Activated gamma-delta T cell (primary cell): ENCODE results near the gene RAB27A.
A peak's percentile ranks its signal among the peaks of the same experiment; 100 is the strongest.
"Not testable (repeated sequence)": the region's sequence is repeated elsewhere in the genome, so short reads cannot be mapped to it uniquely, and the experiment has no call there.

Source experiments
- DNase-seq: peaks from one replicate; lab custom pipeline; 2025; lab: John Stamatoyannopoulos, UW

Gene RAB27A

GRCh38 chr15:55250392-55250791, 39.2 kb downstream of the RAB27A start:
- DNase-seq = no peak

GRCh38 chr15:55249885-55250284, 39.7 kb downstream of the RAB27A start:
- DNase-seq = not testable (repeated sequence)

GRCh38 chr15:55248895-55249294, 40.7 kb downstream of the RAB27A start:
- DNase-seq = no peak

GRCh38 chr15:55247766-55248427, 41.7 kb downstream of the RAB27A start:
- DNase-seq = peak; percentile 15

- DNase-seq = no peak
Measured at GRCh38 chr15:55247311-55247710, 42.3 kb downstream of the RAB27A start.

- no peak for DNase-seq
Measured at GRCh38 chr15:55246567-55246966, 43.0 kb downstream of the RAB27A start.

- no peak for DNase-seq
Measured at GRCh38 chr15:55245059-55245458, 44.6 kb downstream of the RAB27A start.

- no peak for DNase-seq
Measured at GRCh38 chr15:55241891-55242290, 47.7 kb downstream of the RAB27A start.

- DNase-seq = no peak
Measured at GRCh38 chr15:55241186-55241585, 48.4 kb downstream of the RAB27A start.

- DNase-seq = no peak
Measured at GRCh38 chr15:55240125-55240760, 49.4 kb downstream of the RAB27A start.

GRCh38 chr15:55239440-55240124, 50.0 kb downstream of the RAB27A start:
- no peak for DNase-seq

GRCh38 chr15:55238877-55239276, 50.7 kb downstream of the RAB27A start:
- DNase-seq = no peak

GRCh38 chr15:55237219-55238130, 52.1 kb downstream of the RAB27A start:
- no peak for DNase-seq

GRCh38 chr15:55235546-55236036, 54.0 kb downstream of the RAB27A start:
- no peak for DNase-seq

GRCh38 chr15:55234800-55235104, 54.9 kb downstream of the RAB27A start:
- no peak for DNase-seq

- no peak for DNase-seq
Measured at GRCh38 chr15:55234104-55234799, 55.4 kb downstream of the RAB27A start.

- DNase-seq = no peak
Measured at GRCh38 chr15:55231455-55231854, 58.2 kb downstream of the RAB27A start.

- no peak for DNase-seq
Measured at GRCh38 chr15:55230953-55231352, 58.7 kb downstream of the RAB27A start.

- DNase-seq = no peak
Measured at GRCh38 chr15:55230051-55230670, 59.5 kb downstream of the RAB27A start.

GRCh38 chr15:55226127-55226526, 63.5 kb downstream of the RAB27A start:
- no peak for DNase-seq

- no peak for DNase-seq
Measured at GRCh38 chr15:55224892-55225291, 64.7 kb downstream of the RAB27A start.
